Keratinocyte (primary cell): Measurements from ENCODE around the gene RGS17. TPM values are rescaled to one million over a fixed set of nuclear protein-coding genes. Genes with fewer than 3 reads are reported as not detected.

Experiments
- DNase-seq: peaks from one replicate; pipeline ENCODE4 v3.0.0-alpha.2; 2011; ENCODE audit warnings: low read depth, missing footprints, low spot score
- FAIRE-seq: peaks from 2 replicates; lab custom pipeline; 2011; peaks lifted over from hg19 to GRCh38; lab: Jason Lieb, UNC
- H2AFZ ChIP-seq: 2 replicates; pipeline ENCODE4 v1.6.0; 2012; ENCODE audit warnings: low read length, control low read depth, inconsistent platforms; ENCODE audit not compliant: control insufficient read depth
- H3K27ac ChIP-seq: 2 replicates; pipeline ENCODE4 v1.5.1; 2011; ENCODE audit warnings: low read length; ENCODE audit not compliant: control insufficient read depth, insufficient read depth
- H3K27me3 ChIP-seq: 3 replicates; pipeline ENCODE4 v1.6.0; 2011; ENCODE audit warnings: low read length; ENCODE audit not compliant: control insufficient read depth, insufficient read depth; ENCODE audit errors: extremely low read depth
- H3K36me3 ChIP-seq, 2 experiments: 2 replicates in 1 of 2; 3 replicates in 1 of 2; pipeline ENCODE4 v1.5.1; 2011; ENCODE audit warnings: low read length in 2 of 2, mild to moderate bottlenecking in 1 of 2; ENCODE audit not compliant: control insufficient read depth in 2 of 2, insufficient read depth in 2 of 2; ENCODE audit errors: extremely low read depth in 1 of 2
- H3K4me1 ChIP-seq: 3 replicates; pipeline ENCODE4 v1.5.1; 2011; ENCODE audit warnings: low read length; ENCODE audit not compliant: control insufficient read depth, insufficient read depth; ENCODE audit errors: extremely low read depth
- H3K4me2 ChIP-seq: 3 replicates; pipeline ENCODE4 v1.6.0; 2011; ENCODE audit warnings: low read depth, low read length; ENCODE audit not compliant: control insufficient read depth, insufficient read depth; ENCODE audit errors: extremely low read depth
- H3K4me3 ChIP-seq, 3 experiments: fragments of 200-600 bp in 1 of 3; sonication (generic) in 1 of 3; 2 replicates in 2 of 3; 3 replicates in 1 of 3; pipeline ENCODE4 v1.5.1; 2011 to 2016; ENCODE audit warnings: low read length in 3 of 3, mild to moderate bottlenecking in 3 of 3, control low read depth in 2 of 3, inconsistent platforms in 1 of 3, low read depth in 1 of 3, mixed read lengths in 1 of 3, mixed run types in 1 of 3, moderate library complexity in 1 of 3; ENCODE audit not compliant: control insufficient read depth in 2 of 3, insufficient read depth in 2 of 3; ENCODE audit errors: extremely low read depth in 1 of 3
- H3K79me2 ChIP-seq: 2 replicates; pipeline ENCODE4 v1.6.0; 2012; ENCODE audit warnings: low read length; ENCODE audit not compliant: control insufficient read depth, insufficient read depth
- H3K9ac ChIP-seq: 3 replicates; pipeline ENCODE4 v1.6.0; 2011; ENCODE audit warnings: low read length; ENCODE audit not compliant: control insufficient read depth, insufficient read depth; ENCODE audit errors: extremely low read depth
- H3K9me1 ChIP-seq: 3 replicates; pipeline ENCODE4 v1.6.0; 2011; ENCODE audit warnings: low read length; ENCODE audit not compliant: control insufficient read depth, insufficient read depth; ENCODE audit errors: extremely low read depth
- H3K9me3 ChIP-seq: 2 replicates; pipeline ENCODE4 v1.5.1; 2012; ENCODE audit warnings: low read depth, low read length; ENCODE audit not compliant: control insufficient read depth
- H4K20me1 ChIP-seq: 3 replicates; pipeline ENCODE4 v1.6.0; 2011; ENCODE audit warnings: low read length; ENCODE audit not compliant: control insufficient read depth, insufficient read depth; ENCODE audit errors: extremely low read depth
- CTCF ChIP-seq, 3 experiments: IDR thresholded peaks in 1 of 3; conservative IDR thresholded peaks in 1 of 3; optimal IDR thresholded peaks in 1 of 3; 2 replicates in 2 of 3; 3 replicates in 1 of 3; pipeline versions ENCODE3 to v1.5.1; 2011; ENCODE audit warnings: low read length in 3 of 3, mild to moderate bottlenecking in 3 of 3, moderate library complexity in 2 of 3, control low read depth in 1 of 3, inconsistent platforms in 1 of 3; ENCODE audit not compliant: insufficient read depth in 2 of 3; ENCODE audit errors: extremely low read depth in 1 of 3
- EZH2 ChIP-seq: IDR thresholded peaks from one replicate; pipeline ENCODE4 v1.6.1; 2012; ENCODE audit warnings: inconsistent platforms, mild to moderate bottlenecking, low read length, moderate library complexity
- dilution Hi-C: fragments of 300-500 bp; cut with MboI; formaldehyde crosslinking; loops from one replicate; pipeline ENCODE4 v1.7.0; 2020; ENCODE audit warnings: low sequenced_read_pairs; ENCODE audit not compliant: extremely low pct_ligation_motif_present
- polyA plus RNA-seq, 5 experiments: library from polyadenylated mRNA; depleted of rRNA in 3 of 5; stranded (reverse) in 3 of 5; stranded (forward) in 1 of 5; unstranded in 1 of 5; fragments of >200 nt; gene quantifications; 1 replicate in 1 of 5; 2 replicates in 3 of 5; 3 replicates in 1 of 5; pipeline versions ENCODE4 v1.2.1 to v1.2.3, GENCODE V29; 2011 to 2012; ENCODE audit warnings: missing spikeins in 2 of 5, low read depth in 1 of 5, low replicate concordance in 1 of 5

Gene RGS17
- polyA plus RNA-seq, 1 donor (not counting 4 experiments of a cell fraction or from before 2014, with no cell fraction given): 0.22 TPM

GRCh38 chr6:153130515-153131036 lies 506 bp downstream of the RGS17 start:
- no peaks in the 10 kb centered on the region for H4K20me1 ChIP-seq
- FAIRE-seq (no peak), DNase-seq (no peak)
- no peaks in the 10 kb centered on the region for H3K9me1 ChIP-seq
- H3K27me3 ChIP-seq: peaks cover 28% of the 10 kb centered on the region
- no peaks in the 10 kb centered on the region for H3K9me3 ChIP-seq
- TF ChIP-seq CTCF (optimal IDR thresholded peaks at IDR 0.05 in 1 of 3, IDR thresholded peaks at IDR 0.05 in 1 of 3, conservative IDR thresholded peaks at IDR 0.05 in 1 of 3; ENCODE audit: extremely low read depth in 1 of 3, insufficient read depth in 2 of 3, low read length in 3 of 3): no peak
- TF ChIP-seq EZH2: peak; percentile 79
- no peak overlapping the region for H3K27ac ChIP-seq
- H3K4me3 ChIP-seq: peak overlapping the region; percentile 44 to 75 (median 70)
- H3K36me3 ChIP-seq: no peaks in the 10 kb centered on the region
- H3K4me2 ChIP-seq: peak overlapping the region; percentile 90
- H3K9ac ChIP-seq: peak overlapping the region; percentile 15
- dilution Hi-C loops: no loop called here
- H3K4me1 ChIP-seq: peaks cover 10% of the 10 kb centered on the region
- no peaks in the 10 kb centered on the region for H3K79me2 ChIP-seq
- peak overlapping the region; percentile 68 for H2AFZ ChIP-seq

GRCh38 chr6:153129873-153130514 lies 1.1 kb downstream of the RGS17 start:
- Histone ChIP-seq H3K79me2 (no peaks in the 10 kb centered on the region), H3K36me3 (no peaks in the 10 kb centered on the region), H3K27ac (no peak overlapping the region), H2AFZ (peak overlapping the region; percentile 68), H3K9ac (peak overlapping the region; percentile 15), H3K9me3 (no peaks in the 10 kb centered on the region), H3K4me3 (peak overlapping the region; percentile 44 to 75 (median 70)), H3K27me3 (peaks cover 28% of the 10 kb centered on the region), H3K4me1 (peaks cover 10% of the 10 kb centered on the region), H4K20me1 (no peaks in the 10 kb centered on the region), H3K9me1 (no peaks in the 10 kb centered on the region), H3K4me2 (peak overlapping the region; percentile 90)
- peak; percentile 79 for TF ChIP-seq EZH2
- no peak for TF ChIP-seq CTCF (optimal IDR thresholded peaks at IDR 0.05 in 1 of 3, IDR thresholded peaks at IDR 0.05 in 1 of 3, conservative IDR thresholded peaks at IDR 0.05 in 1 of 3; ENCODE audit: extremely low read depth in 1 of 3, insufficient read depth in 2 of 3, low read length in 3 of 3)
- no peak for DNase-seq
- no peak for FAIRE-seq
- dilution Hi-C loops: no loop called here
